CD4-positive, alpha-beta T cell treated with Interleukin-1 beta for 1 hour (primary cell): Measurements from ENCODE around the gene MRPL53.
A peak's percentile ranks its signal among the peaks of the same experiment; 100 is the strongest.
"Not testable (repeated sequence)": the region's sequence is repeated elsewhere in the genome, so short reads cannot be mapped to it uniquely, and the experiment has no call there.

Source experiments
- DNase-seq, 2 donors: peaks; one replicate each; pipeline ENCODE4 v3.0.0-alpha.2; 2020 to 2022

The MRPL53 gene

DNA sequence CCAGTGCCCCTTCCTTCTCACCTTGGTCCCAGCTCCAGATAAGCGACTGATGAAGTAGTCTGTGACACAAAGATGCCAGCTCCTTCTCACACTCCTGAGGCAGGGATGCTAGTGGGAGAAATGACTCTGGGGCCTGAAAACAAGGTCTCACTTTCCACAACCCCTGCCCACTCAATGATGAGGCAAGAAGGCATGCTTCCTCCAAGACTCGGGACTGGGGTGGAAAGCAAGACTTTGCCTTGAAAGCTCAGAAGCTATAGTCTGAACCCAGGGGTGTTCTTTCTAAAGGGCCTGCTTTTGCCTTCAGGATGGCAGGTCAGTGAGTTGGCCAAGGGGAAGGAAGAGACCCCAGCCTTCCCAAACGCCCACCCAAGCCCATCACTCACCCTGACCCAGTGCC, 9.0 kb upstream of the MRPL53 start:
- no peak for DNase-seq

DNA sequence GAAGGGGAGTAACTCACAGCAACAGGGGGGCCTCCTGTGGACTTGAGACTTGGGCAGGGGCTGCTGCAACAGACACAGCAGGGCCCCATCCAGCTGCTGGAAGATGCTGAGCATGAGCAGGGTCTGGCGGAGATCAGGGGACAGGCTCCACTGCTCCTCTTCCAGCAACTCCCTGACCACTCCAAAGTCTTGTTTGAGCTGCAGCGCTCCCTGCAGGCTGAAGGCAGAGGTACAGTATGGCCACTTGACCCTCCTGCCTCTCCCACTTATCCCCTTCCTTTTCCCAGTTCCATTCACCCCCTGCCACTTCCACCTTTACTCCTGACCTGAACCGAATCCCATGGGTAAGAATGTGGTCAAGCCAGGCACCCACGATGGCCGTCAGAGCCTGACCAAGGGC, 2.4 kb upstream of the MRPL53 start:
- DNase-seq = no peak

DNA sequence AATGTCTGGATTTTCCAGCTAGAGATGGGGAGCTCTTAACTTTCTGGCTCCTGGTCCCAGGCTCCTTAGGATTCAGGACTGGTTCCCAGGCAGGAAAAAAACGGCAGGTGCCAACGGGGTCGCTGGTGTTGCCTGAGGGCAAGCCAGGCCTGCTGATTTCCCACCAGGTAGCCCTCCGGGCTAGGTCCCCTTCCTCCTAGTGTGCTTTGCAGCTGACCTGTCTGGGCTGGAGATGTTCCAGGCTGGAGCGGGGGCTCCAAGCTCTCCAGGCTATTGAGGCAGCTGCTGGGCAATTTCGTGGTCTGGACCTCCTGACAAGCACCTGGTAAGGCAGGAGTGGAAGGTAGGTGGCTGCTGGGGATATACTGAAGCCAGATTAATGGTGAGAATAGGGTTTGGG, 2.0 kb upstream of the MRPL53 start:
- DNase-seq = no peak

DNA sequence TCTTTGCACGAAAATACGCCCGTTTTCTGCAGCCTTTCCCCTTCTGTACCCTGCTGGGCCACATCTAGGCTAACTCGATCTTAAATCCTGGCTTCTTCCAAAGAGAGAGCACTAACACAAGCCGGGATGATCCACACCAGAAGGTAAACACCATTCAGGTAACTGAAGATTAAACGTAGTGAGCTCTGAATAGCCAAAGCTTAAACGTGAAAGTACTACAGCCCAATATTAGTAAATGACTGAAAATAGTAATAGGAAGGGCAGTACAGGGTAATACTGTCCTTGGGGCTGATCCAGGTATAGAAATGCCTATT, 422 bp upstream of the MRPL53 start:
- no peak for DNase-seq

DNA sequence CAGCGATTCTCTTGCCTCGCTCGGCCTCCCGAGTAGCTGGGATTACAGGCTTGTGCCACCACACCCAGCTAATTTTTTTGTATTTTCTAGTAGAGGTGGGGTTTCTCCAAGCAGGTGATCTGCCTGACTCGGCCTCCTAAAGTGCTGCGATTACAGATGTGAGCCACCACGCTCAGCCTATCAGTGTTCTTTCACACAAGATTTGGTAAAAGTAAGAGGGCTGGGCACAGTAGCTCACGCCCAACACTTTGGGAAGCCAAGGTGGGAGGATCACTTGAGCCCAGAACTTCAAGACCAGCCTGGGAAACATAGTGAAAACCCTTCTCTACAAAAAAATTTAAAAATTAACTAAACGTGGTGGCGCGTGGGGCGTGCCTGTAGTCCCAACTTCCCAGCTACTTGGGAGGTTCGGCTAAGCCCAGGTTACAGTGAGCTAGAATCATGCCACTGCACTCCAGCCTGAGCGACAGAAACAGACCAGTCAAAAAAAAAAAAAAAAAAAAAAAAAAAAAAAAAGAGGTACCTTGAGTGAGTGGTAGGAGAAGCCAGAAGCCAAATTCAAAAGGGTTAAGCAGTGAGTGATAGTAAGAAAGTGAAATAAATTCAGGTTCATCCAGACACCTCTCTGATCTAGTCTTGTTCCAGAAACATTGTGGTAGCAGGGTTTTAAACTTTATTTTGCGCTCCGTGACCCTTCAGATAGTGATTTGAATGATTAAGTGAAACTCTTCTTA, 981 bp downstream of the MRPL53 start:
- no peak for DNase-seq

DNA sequence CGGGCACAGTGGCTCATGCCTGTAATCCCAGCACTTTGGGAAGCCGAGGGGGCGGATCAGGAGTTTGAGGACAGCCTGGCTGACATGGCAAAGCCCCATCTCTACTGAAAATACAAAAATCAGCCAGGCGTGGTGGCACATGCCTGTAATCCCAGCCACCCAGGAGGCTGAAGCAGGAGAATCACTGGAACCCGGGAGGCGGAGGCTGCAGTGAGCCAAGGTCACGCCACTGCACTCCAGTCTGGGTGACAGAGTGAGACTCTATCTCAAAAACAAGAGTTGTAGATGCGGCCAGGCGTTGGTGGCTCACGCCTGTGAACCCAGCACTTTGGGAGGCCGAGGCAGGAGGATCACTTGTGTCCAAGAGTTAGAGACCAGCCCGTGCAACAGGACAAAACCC, 1.7 kb downstream of the MRPL53 start:
- DNase-seq = not testable (repeated sequence)

DNA sequence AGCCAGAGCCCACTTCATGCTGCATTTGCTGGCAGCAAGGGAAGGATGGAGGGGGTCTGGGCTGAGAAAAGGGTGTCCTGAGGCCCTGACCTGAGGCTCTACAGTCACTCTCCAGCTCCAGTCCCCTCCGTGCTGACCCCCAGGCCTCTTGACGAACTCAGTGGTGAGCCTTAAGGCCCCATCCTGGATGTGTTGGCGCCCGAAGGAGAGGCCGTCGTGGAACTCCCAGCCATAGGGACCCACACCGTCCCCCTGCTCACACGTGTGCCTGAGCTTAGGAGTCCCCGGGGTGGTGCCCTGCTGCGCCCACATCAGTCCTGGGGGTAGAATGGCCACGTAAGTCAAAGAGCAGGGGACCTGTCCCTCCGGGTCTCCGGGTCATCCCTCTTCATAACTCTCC, 8.1 kb downstream of the MRPL53 start:
- DNase-seq = no peak

DNA sequence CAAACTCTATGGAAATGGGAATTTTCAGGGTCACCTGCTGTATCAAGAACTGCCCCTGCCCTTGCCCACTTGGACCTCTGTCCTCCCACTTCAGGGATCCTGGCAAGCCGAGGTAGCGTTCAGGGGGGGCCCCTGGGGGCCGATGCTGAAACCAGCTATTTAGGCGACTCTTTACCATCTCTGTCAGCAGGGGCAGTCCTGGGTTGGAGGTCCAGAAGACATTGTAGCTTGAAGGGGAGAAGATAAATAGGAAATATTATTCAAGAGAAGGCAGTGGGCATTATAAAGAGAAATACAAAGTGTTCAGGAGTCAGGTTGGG, 9.7 kb downstream of the MRPL53 start:
- no peak for DNase-seq

DNA sequence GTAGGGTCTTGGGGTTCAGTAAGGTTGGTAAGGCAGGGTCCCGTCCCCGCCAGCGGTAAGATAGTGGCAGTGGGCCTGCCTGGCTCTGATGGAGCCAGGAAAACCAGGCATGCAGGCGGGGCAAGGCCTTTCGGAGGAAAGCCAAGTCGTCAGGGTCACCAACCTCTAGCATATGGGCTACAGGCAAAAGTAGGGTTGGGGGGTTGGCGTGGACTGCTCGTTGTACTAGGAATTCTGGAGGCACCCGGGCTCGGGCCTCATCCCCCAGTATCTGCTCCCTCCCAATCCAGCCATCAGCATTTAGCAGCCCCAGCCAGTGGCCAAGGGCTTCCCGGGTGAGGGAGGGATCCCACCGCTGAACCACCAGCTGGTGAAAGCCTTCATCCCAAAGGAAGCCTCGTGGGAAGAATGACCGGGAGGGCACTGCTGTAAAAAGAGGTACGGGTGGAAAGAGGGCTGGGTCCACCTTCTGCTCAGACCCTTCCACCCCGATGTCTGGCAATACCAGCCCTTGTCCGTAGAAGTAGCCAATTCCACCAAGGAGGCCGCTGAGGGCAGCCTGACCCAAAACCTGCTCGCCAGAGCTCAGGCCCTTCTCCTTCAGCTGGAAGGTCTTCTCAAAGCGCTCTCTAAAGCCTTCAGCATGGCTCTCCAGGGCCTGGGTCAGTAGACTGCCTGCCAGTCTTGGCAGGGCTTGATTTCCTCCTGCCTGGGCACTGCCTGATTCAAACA, 10.3 kb downstream of the MRPL53 start:
- DNase-seq = no peak

DNA sequence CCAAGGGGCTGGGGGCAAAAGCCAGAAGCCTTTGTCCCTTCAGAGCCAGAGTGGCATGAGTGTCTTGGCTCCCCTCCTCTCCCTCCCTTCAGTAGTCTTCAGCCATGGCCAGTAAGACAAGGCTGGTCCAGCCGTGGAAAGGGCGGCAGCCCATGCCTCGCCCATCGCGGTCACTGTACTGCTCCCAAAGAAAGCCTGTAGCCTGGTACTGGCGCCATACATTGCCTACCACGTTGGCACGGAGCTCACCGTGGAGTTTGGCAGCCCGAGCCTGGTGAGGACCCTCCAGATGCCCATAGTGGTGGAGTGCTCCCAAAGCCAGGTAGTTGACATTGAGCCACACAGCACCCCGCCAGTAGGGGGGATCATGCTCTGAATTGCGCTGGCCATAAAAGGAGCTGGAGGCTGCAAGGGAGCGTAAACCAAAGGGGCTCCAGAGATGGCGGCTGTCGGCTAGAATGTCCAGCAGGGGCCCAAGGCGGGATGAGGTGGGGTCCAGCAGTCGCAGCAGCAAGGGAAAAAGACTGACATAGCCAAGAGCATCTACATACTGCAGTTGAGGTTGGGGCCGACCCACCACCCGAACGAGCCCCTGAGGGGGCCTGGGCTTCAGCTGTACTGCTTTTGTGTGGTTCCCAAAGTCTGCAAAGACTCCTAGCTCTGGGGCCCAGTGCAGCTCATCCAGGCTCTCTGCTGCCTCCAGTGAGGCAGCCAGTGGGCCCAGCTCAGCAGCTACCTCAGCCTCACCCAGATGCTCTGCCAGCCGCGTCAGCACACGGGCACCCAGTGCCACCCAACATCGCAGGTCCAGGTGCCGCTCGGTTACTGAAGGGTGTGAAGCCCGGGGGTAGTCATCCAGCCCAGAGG, 11.1 kb downstream of the MRPL53 start:
- DNase-seq = no peak

DNA sequence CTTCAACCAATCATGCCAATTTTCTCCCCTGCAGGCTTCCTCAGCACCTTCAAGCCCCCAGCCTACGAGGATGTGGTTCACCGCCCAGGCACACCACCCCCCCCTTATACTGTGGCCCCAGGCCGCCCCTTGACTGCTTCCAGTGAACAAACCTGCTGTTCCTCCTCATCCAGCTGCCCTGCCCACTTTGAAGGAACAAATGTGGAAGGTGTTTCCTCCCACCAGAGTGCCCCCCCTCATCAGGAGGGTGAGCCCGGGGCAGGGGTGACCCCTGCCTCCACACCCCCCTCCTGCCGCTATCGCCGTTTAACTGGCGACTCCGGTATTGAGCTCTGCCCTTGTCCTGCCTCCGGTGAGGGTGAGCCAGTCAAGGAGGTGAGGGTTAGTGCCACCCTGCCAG, 12.3 kb downstream of the MRPL53 start:
- not testable (repeated sequence) for DNase-seq

DNA sequence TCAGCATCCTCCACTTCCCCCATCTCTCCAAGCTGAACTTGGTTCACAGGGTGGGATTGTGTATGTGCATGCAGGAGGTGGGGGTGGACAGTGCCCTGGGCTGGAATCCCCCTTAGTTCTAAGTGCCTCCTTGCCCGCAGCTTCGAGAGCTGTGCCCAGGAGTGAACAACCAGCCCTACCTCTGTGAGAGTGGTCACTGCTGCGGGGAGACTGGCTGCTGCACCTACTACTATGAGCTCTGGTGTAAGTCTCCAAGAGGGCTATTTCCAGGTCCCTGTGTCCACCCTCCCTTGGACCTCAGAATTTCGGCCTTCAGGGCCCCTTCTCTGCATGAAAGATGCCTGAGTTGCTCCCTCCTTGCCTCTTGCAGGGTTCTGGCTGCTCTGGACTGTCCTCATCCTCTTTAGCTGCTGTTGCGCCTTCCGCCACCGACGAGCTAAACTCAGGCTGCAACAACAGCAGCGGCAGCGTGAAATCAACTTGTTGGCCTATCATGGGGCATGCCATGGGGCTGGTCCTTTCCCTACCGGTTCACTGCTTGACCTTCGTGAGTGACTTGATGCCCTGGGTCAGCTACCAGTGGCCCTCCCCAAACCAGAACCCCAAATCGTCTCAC, 12.9 kb downstream of the MRPL53 start:
- not testable (repeated sequence) for DNase-seq

DNA sequence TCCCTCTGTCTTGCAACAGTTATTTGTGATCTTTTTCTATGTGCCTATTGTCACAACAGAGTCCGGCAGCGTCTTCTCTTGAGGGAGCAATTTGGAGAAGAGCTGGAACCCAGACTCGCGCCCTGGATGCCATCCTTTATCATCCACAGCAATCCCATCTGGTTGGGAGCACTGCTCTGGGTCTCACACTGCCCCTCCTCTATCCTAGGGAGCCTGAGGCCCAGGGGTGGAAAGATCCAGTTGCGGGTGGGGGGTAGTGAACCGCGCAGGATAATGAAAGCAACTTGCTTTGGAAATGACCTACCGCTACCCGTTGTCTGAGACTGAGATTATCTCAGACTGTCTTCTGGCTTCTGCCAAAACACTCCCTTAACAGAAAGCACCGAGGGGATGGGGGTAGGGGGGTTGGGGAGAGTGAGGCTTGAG, 13.5 kb downstream of the MRPL53 start:
- DNase-seq = no peak

DNA sequence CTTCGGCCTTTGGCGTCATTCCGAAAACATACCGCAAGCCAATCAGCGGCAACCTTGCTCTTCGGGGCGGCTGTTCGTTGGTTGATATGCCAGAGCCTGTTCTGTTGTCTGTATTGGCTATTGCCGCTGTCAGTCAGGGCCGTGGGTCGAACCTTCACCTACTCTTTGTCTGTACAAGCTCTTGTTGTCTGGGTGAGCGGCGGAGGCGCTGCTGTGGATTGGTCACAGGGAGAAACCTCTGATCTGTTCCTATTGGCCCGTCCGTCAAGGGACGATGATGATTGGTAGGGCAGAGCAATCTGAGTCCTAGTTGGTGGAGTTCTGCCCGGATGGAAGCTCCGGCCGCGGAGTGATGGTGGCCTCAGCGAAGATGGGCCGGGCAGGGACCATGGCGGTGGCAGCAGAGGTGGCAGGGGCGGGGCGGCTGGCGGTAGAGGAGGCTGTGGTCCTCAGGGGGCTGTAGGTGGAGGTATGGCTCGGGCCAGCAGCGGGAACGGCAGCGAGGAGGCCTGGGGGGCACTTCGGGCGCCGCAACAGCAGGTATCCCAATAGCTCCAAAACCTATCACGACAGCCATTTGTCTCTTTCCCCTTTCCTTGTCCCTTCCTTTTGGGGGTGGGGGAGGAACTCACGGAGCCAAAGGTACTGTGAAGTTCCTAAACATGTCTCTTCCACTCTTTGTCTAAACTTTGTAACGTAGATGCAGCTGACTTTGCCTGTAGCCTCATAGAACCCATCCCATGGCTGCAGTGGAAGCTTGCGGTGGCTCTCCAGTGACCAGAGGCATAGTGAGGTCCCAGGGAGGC, 14.1 kb downstream of the MRPL53 start, which contains the start of gene WBP1:
Gene WBP1, plus strand, starts transcription at position 307 of the 806 bp plus-strand sequence. Its CDS starts 165 bp downstream, at position 472.
- DNase-seq = peak; percentile 100

DNA sequence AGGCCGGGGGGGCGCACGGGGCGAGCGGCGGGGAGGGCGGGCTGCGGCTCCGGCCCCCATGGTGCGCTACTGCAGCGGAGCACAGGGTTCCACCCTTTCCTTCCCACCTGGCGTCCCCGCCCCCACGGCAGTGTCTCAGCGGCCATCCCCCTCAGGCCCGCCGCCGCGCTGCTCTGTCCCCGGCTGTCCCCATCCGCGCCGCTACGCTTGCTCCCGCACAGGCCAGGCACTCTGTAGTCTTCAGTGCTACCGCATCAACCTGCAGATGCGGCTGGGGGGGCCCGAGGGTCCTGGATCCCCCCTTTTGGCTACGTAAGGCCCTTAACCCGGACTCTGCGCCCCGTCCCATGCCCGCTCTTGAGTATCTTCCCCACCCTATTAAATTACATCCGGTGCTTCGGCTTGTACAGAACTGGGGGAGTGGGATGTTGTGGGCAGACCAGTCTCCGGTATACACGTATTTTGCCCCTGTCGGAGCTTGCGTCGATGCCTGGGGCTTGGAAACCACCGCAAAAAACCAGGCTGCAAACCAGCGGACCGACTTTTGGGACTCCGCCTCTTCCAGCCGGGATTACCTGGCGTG, 14.8 kb downstream of the MRPL53 start:
- peak; percentile 86 to 88 for DNase-seq

DNA sequence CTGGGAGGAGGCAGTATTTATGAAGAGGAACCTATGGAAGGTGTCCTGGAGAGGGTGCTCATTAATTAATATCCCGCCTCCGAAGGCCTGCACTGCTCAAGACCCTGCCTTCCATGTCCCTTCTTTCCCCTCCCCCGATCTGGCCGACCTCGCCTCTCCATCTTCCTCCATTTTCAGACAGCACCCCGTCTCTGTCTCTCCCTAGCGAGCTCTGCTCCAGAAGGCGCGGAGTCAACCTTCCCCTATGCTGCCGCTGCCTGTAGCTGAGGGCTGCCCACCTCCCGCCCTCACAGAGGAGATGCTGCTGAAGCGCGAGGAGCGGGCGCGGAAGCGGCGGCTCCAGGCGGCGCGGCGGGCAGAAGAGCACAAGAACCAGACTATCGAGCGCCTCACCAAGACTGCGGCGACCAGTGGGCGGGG, 15.3 kb downstream of the MRPL53 start:
- DNase-seq = no peak

DNA sequence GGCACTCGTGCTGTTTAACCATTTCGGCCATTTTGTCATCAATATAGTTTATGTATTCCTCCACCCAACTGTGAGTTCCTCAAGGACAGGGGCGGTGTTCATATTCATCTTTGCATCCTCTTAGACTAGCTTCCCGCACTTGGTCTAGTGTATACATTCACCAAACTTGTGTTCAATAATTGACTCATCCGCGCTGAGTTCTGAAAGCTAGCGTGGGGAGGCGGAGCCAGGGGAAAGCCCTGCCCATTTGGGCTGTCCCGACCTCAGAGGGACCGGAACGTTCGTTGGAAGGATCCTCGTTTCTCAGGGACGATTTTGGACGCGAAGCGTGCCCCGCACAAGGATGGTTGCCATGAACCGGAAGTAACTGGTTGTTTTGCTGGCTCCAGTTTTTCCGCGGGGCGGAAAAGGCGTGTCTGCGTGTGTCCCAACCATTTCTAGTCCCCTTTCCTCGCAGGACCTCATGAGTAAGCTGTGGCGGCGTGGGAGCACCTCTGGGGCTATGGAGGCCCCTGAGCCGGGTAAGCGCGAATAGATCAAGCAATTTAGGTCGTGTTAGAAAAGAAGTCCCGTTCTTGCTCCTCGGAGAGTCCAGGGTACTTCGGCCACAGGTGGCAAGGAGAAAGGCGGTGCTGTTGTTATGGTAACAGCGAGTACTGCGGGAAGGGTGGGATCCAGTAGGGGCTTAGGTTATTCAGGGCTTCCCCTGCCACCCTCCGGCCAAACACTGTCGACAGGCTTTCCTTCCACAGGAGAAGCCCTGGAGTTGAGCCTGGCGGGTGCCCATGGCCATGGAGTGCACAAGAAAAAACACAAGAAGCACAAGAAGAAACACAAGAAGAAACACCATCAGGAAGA, 17.6 kb downstream of the MRPL53 start, which contains the start of gene INO80B:
Gene INO80B, plus strand, starts transcription at position 434 of the 858 bp plus-strand sequence. Its CDS starts 30 bp downstream, at position 464.
- DNase-seq = peak; percentile 97 to 99

DNA sequence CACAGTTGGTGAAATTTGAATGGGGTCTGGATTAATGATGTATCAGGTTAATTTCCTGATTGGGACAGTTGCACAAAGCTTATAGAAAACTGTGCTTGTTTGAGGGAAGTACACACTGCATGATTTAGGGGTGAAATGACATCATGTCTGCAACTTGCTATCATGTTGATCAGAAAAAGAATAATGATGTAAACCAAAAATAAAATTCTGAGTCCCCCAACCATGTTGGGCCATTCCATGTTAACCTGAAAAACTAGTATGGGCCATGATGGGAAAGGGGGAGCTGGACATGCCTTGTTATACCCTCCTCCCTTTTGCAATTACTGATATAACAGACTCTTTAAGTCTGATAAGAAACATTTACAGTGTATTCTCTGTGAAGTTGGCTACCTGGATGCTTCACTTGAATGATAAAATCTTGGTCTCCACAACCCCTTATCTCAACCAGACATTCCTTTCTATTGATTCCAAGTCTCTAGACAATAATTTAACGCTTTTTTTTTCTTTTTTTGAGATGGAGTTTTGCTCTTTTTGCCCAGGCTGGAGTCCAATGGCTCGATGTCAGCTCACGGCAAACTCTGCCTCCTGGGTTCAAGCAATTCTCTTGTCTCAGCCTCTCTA, 21.8 kb downstream of the MRPL53 start:
- no peak for DNase-seq

DNA sequence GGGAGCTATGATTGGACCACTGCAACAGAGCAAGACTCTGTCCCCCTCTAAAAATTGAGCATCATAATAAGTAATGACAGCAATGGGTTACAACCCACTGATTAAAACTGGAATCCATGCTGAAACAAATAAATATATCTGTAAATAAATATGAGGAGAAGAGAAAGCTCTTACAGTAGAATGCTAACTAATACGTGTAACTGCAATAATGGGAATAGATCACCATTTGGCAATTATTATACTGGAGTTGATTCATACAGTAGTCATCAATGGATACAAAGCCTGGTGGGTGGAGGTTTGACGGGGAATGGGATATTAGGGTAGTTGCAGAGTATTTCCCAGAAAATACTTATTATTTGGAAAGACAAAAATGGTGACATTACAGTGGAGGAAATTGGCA, 23.7 kb downstream of the MRPL53 start:
- no peak for DNase-seq
